ENCODE results near the gene NWD2. TPM values are rescaled to one million over a fixed set of nuclear protein-coding genes. Genes with fewer than 3 reads are reported as not detected.

NWD2 gene
- total RNA-seq, 2 donors from 2014 or later, result 0.23 TPM; not detected in 1

- no peak for TF ChIP-seq CTCF (IDR thresholded peaks at IDR 0.05)
- no peak for TF ChIP-seq POLR2AphosphoS5 (IDR thresholded peaks at IDR 0.05)
- no peak for TF ChIP-seq POLR2A (IDR thresholded peaks at IDR 0.05)
- 87% methylated on average over 1 of the region's 1 CpG for WGBS
Observed at GRCh38 chr4:37279121-37279520, 34.6 kb downstream of the NWD2 start.

DNA sequence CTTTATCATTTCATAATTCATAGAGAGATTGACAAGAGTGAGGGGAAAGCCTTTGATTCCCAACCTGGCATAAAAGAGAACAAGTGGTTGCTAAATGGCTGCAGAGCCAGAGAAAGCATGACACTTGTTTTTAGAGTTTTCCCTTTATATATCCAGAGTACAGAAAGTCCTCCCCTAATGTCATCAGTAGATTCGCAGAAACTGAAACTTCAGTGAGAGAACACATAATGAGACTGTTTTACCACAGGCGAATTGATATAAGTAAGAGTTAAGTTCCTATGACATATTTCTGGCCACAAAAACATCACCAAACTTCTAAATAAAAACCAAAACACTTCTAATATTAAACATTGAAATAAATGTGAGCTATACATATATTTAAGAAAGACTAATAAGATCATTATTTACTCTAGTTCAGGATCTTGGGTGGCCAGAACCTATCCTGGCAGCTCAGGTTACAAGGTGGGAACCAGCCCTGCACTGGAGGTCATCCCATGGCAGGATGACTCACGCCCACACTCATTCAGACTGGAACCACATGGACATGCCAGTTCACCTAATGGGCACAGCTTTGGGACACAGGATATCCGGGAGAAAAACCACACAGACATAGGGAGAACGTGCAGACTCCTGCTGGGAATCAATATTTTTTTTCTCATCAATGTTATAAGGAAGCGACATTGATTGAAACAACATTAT is 35.5 kb downstream of the NWD2 start:
- no peak overlapping the region for H3K27ac ChIP-seq
- intact Hi-C loops (cut with DNase I), result no loop called here
- H3K9me3 ChIP-seq, result no peaks in the 10 kb centered on the region
- WGBS, result 78% methylated on average over 6 of the region's 6 CpGs
- H3K36me3 ChIP-seq, result no peaks in the 10 kb centered on the region
- H3K27me3 ChIP-seq (replicated peaks; ENCODE audit: insufficient read depth), result no peaks in the 10 kb centered on the region
- no peak for TF ChIP-seq POLR2AphosphoS5 (IDR thresholded peaks at IDR 0.05)
- TF ChIP-seq POLR2A (IDR thresholded peaks at IDR 0.05), result no peak
- no peak for TF ChIP-seq CTCF (IDR thresholded peaks at IDR 0.05)
- H3K4me1 ChIP-seq (replicated peaks), result no peaks in the 10 kb centered on the region
- no peak for DNase-seq (ENCODE audit: low spot score)
- H3K4me3 ChIP-seq, result no peak overlapping the region

More at GRCh38 chr4:37279121-37279520, 34.6 kb downstream of the NWD2 start:
- intact Hi-C loops (cut with DNase I), result no loop called here
- H3K36me3 ChIP-seq, result no peaks in the 10 kb centered on the region
- no peak overlapping the region for H3K4me3 ChIP-seq
- no peaks in the 10 kb centered on the region for H3K9me3 ChIP-seq
- no peak for DNase-seq (ENCODE audit: low spot score)
- H3K27ac ChIP-seq, result no peak overlapping the region
- H3K27me3 ChIP-seq (replicated peaks; ENCODE audit: insufficient read depth), result no peaks in the 10 kb centered on the region
- no peaks in the 10 kb centered on the region for H3K4me1 ChIP-seq (replicated peaks)

GRCh38 chr4:37299468-37299867 is 54.9 kb downstream of the NWD2 start:
- no peaks in the 10 kb centered on the region for H3K9me3 ChIP-seq
- H3K27me3 ChIP-seq (replicated peaks; ENCODE audit: insufficient read depth), result no peaks in the 10 kb centered on the region
- no peaks in the 10 kb centered on the region for H3K36me3 ChIP-seq
- WGBS, result 85% methylated on average over 1 of the region's 1 CpG
- no peak for TF ChIP-seq CTCF (IDR thresholded peaks at IDR 0.05)
- TF ChIP-seq POLR2AphosphoS5 (IDR thresholded peaks at IDR 0.05), result no peak
- DNase-seq (ENCODE audit: low spot score), result no peak
- no peak overlapping the region for H3K27ac ChIP-seq
- intact Hi-C loops (cut with DNase I), result no loop called here
- H3K4me1 ChIP-seq (replicated peaks), result no peaks in the 10 kb centered on the region
- H3K4me3 ChIP-seq, result no peak overlapping the region

GRCh38 chr4:37304612-37305011 is 60.1 kb downstream of the NWD2 start:
- H3K4me1 ChIP-seq (replicated peaks), result no peaks in the 10 kb centered on the region
- TF ChIP-seq CTCF (IDR thresholded peaks at IDR 0.05), result no peak
- no peak for TF ChIP-seq POLR2A (IDR thresholded peaks at IDR 0.05)
- TF ChIP-seq POLR2AphosphoS5 (IDR thresholded peaks at IDR 0.05), result no peak
- DNase-seq (ENCODE audit: low spot score), result no peak
- no peak overlapping the region for H3K4me3 ChIP-seq
- 96% methylated on average over 6 of the region's 6 CpGs for WGBS
- no peaks in the 10 kb centered on the region for H3K36me3 ChIP-seq
- no peak overlapping the region for H3K27ac ChIP-seq
- H3K27me3 ChIP-seq (replicated peaks; ENCODE audit: insufficient read depth), result no peaks in the 10 kb centered on the region
- H3K9me3 ChIP-seq, result no peaks in the 10 kb centered on the region
- intact Hi-C loops (cut with DNase I), result no loop called here

DNA sequence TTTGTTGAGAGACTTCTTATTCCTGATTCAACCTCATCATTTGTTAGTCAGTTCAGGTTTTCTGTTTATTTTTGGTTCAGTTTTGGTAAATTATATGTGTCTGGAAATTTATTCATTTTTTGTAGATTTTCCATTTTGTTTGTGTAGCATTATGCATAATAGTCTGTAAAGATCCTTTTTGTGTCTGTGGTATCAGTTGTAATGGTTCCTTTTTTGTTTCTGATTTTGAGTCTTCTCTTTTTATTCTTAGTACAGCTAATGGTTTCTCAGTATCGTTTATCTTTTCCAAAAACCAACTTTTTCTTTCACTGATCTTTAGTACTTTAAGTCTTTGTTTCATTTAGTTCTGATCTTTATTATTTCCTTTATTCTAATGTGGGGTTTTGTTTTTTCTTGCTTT is 61.4 kb downstream of the NWD2 start:
- Histone ChIP-seq H3K4me3 (no peak overlapping the region), H3K4me1 (replicated peaks) (no peaks in the 10 kb centered on the region), H3K36me3 (no peaks in the 10 kb centered on the region), H3K9me3 (no peaks in the 10 kb centered on the region), H3K27me3 (replicated peaks; ENCODE audit: insufficient read depth) (no peaks in the 10 kb centered on the region), H3K27ac (no peak overlapping the region)
- no peak for TF ChIP-seq CTCF (IDR thresholded peaks at IDR 0.05)
- WGBS, result 77% methylated on average over 1 of the region's 1 CpG
- intact Hi-C loops (cut with DNase I), result no loop called here
- no peak for DNase-seq (ENCODE audit: low spot score)

All from prostate gland (tissue), 2 donors.